Activated B cell treated with CpG ODN at 0.5 μM for 24 hours (primary cell): ENCODE results near the gene FAM13C. TPM values are rescaled to one million over a fixed set of nuclear protein-coding genes. Genes with fewer than 3 reads are reported as not detected.

Experiments used
- ATAC-seq: fragments of 200-7000 bp; cut with Tn5 transposase; one replicate; pipeline ENCODE4 v1.10.0; 2021; ENCODE audit warnings: low read depth, mild to moderate bottlenecking, moderate library complexity
- CTCF ChIA-PET: fragments of 350-600 bp; sonication (Branson Sonifier 250); formaldehyde crosslinking; loops from one replicate; lab custom pipeline; 2021; ENCODE audit warnings: antibody characterized with exemption; lab: Charles Lee
- POLR2A ChIA-PET: fragments of 350-600 bp; sonication (Branson Sonifier 250); formaldehyde crosslinking; loops from one replicate; lab custom pipeline; 2021; ENCODE audit warnings: antibody characterized with exemption; lab: Charles Lee
- DNase-seq: peaks from one replicate; pipeline ENCODE4 v3.0.0; 2022
- H3K27ac Mint-ChIP-seq: one replicate; pipeline ENCODE4 v1.8.0; 2020; ENCODE audit warnings: mixed read lengths
- H3K27me3 Mint-ChIP-seq: one replicate; pipeline ENCODE4 v1.8.0; 2021; ENCODE audit warnings: mixed read lengths
- H3K36me3 Mint-ChIP-seq: one replicate; pipeline ENCODE4 v1.8.0; 2021; ENCODE audit warnings: low read depth, mixed read lengths
- H3K4me1 Mint-ChIP-seq: one replicate; pipeline ENCODE4 v1.8.0; 2021; ENCODE audit warnings: mixed read lengths
- H3K4me3 Mint-ChIP-seq: one replicate; pipeline ENCODE4 v1.8.0; 2020; ENCODE audit warnings: mild to moderate bottlenecking, mixed read lengths
- H3K9me3 Mint-ChIP-seq: one replicate; pipeline ENCODE4 v1.8.0; 2020; ENCODE audit warnings: mixed read lengths
- CTCF ChIP-seq: fragments of 200-600 bp; IDR thresholded peaks from one replicate; pipeline ENCODE4 v1.8.0; 2022; ENCODE audit warnings: antibody characterized with exemption, mild to moderate bottlenecking
- intact Hi-C: fragments of 100-400 bp; cut with micrococcal nuclease; formaldehyde crosslinking; loops from one replicate; pipeline ENCODE4 v1.15.1; 2024
- total RNA-seq: library from RNA; stranded (reverse); gene quantifications from 2 replicates; pipeline ENCODE4 v1.2.3, GENCODE V29; 2022

The FAM13C gene
- total RNA-seq, 1 donor from 2014 or later = not detected

GRCh38 chr10:59342000-59342399, 20.3 kb downstream of the FAM13C start:
- Mint-ChIP-seq H3K36me3 (no peaks in the 10 kb centered on the region), H3K27ac (no peak overlapping the region), H3K27me3 (no peaks in the 10 kb centered on the region), H3K9me3 (no peaks in the 10 kb centered on the region), H3K4me3 (no peak overlapping the region), H3K4me1 (no peaks in the 10 kb centered on the region)
- DNase-seq = no peak
- no peak for TF ChIP-seq CTCF
- intact Hi-C loops = no loop called here
- ChIA-PET POLR2A (no interaction called here), CTCF (no interaction called here)
- no peak for ATAC-seq

GRCh38 chr10:59340285-59340684, 22.1 kb downstream of the FAM13C start:
- H3K4me3 Mint-ChIP-seq = no peak overlapping the region
- no peak overlapping the region for H3K27ac Mint-ChIP-seq
- H3K36me3 Mint-ChIP-seq = no peaks in the 10 kb centered on the region
- TF ChIP-seq CTCF = no peak
- H3K27me3 Mint-ChIP-seq = no peaks in the 10 kb centered on the region
- CTCF ChIA-PET = no interaction called here
- POLR2A ChIA-PET = no interaction called here
- H3K4me1 Mint-ChIP-seq = no peaks in the 10 kb centered on the region
- no peaks in the 10 kb centered on the region for H3K9me3 Mint-ChIP-seq
- DNase-seq (no peak), ATAC-seq (no peak)
- intact Hi-C loops = no loop called here

- CTCF ChIA-PET = no interaction called here
- Mint-ChIP-seq H3K4me3 (no peak overlapping the region), H3K36me3 (no peaks in the 10 kb centered on the region), H3K9me3 (no peaks in the 10 kb centered on the region), H3K27me3 (no peaks in the 10 kb centered on the region), H3K4me1 (no peaks in the 10 kb centered on the region), H3K27ac (no peak overlapping the region)
- no peak for DNase-seq
- no peak for TF ChIP-seq CTCF
- POLR2A ChIA-PET = no interaction called here
- no peak for ATAC-seq
- intact Hi-C loops = no loop called here
Measured at GRCh38 chr10:59339351-59339750, 23.0 kb downstream of the FAM13C start.

GRCh38 chr10:59337201-59337652, 25.1 kb downstream of the FAM13C start:
- Mint-ChIP-seq H3K27ac (no peak overlapping the region), H3K4me1 (no peaks in the 10 kb centered on the region), H3K27me3 (no peaks in the 10 kb centered on the region), H3K36me3 (no peaks in the 10 kb centered on the region), H3K4me3 (no peak overlapping the region), H3K9me3 (no peaks in the 10 kb centered on the region)
- CTCF ChIA-PET = no interaction called here
- POLR2A ChIA-PET = no interaction called here
- no peak for TF ChIP-seq CTCF
- no peak for ATAC-seq
- intact Hi-C loops = no loop called here
- DNase-seq = no peak

GRCh38 chr10:59336632-59337031, 25.7 kb downstream of the FAM13C start:
- Mint-ChIP-seq H3K4me1 (no peaks in the 10 kb centered on the region), H3K27ac (no peak overlapping the region), H3K27me3 (no peaks in the 10 kb centered on the region), H3K4me3 (no peak overlapping the region), H3K36me3 (no peaks in the 10 kb centered on the region), H3K9me3 (no peaks in the 10 kb centered on the region)
- intact Hi-C loops = no loop called here
- ATAC-seq = no peak
- POLR2A ChIA-PET = no interaction called here
- no peak for TF ChIP-seq CTCF
- no peak for DNase-seq
- CTCF ChIA-PET = no interaction called here
